IPS DF 6.9 (cell line): ENCODE results near the gene ATP2C1.

Experiments
- DNase-seq: peaks from one replicate; pipeline ENCODE4 v3.0.0-alpha.2; 2013; ENCODE audit warnings: low read depth, low spot score
- H3K27ac ChIP-seq: one replicate; pipeline ENCODE4 v1.5.1; 2013; ENCODE audit warnings: low read length, control low read depth
- H3K27me3 ChIP-seq: 2 replicates; pipeline ENCODE4 v1.6.1; 2013; ENCODE audit warnings: mild to moderate bottlenecking, low read length; ENCODE audit not compliant: control insufficient read depth, insufficient read depth
- H3K36me3 ChIP-seq: 2 replicates; pipeline ENCODE4 v1.6.1; 2013; ENCODE audit warnings: low read length; ENCODE audit not compliant: control insufficient read depth, insufficient read depth
- H3K4me1 ChIP-seq: 2 replicates; pipeline ENCODE4 v1.6.1; 2013; ENCODE audit warnings: low read length; ENCODE audit not compliant: control insufficient read depth, insufficient read depth
- H3K4me3 ChIP-seq: 2 replicates; pipeline ENCODE4 v1.5.1; 2013; ENCODE audit warnings: mild to moderate bottlenecking, low read length
- H3K9me3 ChIP-seq: 2 replicates; pipeline ENCODE4 v1.6.1; 2013; ENCODE audit warnings: low read length, inconsistent platforms; ENCODE audit not compliant: control insufficient read depth, insufficient read depth
- WGBS: extraction: QIAGEN DNeasy Blood & Tissue Kit; methylation state at CpG from one replicate; pipeline ENCODE4 v1.1.7; 2013; ENCODE audit warnings: mixed read lengths, missing lambda C conversion rate; ENCODE audit not compliant: insufficient read length, insufficient coverage; 5-methylcytosine and 5-hydroxymethylcytosine counted together

Gene ATP2C1

GRCh38 chr3:130935761-130936492 is 42.0 kb downstream of the ATP2C1 start:
- WGBS = 100% methylated on average over 1 of the region's 4 CpGs
- no peak overlapping the region for H3K27ac ChIP-seq
- DNase-seq = no peak
- no peaks in the 10 kb centered on the region for H3K4me1 ChIP-seq
- H3K4me3 ChIP-seq = no peak overlapping the region
- no peaks in the 10 kb centered on the region for H3K9me3 ChIP-seq
- H3K27me3 ChIP-seq = no peaks in the 10 kb centered on the region
- no peaks in the 10 kb centered on the region for H3K36me3 ChIP-seq

- no peaks in the 10 kb centered on the region for H3K9me3 ChIP-seq
- H3K4me1 ChIP-seq = no peaks in the 10 kb centered on the region; the same call in 1 of the 2 replicates
- H3K27ac ChIP-seq = no peak overlapping the region
- no peak for DNase-seq
- H3K4me3 ChIP-seq = no peak overlapping the region
- no peaks in the 10 kb centered on the region for H3K27me3 ChIP-seq
- H3K36me3 ChIP-seq = peaks cover 3% of the 10 kb centered on the region; the same call in 1 of the 2 replicates
Observed at GRCh38 chr3:130939753-130940152, 45.9 kb downstream of the ATP2C1 start.

DNA sequence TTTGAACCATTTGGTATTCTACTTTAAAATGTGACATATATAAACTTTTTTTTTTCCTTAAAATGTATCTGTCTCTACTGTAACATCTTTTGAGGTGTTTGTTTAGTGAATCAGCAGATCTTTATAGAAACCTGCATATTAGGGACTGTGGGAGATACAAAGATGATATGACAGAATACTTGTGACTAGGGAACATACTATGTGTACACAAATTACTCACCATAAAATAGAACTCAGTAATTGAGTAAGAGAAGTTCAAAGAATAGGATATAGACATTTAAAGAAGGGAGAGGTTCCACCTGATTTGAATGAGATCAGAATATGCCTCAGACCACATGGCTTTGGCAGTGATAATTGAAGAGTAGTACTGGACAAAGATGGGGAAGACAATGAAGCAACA is 47.9 kb downstream of the ATP2C1 start:
- Histone ChIP-seq H3K27ac (no peak overlapping the region), H3K9me3 (no peaks in the 10 kb centered on the region), H3K4me3 (no peak overlapping the region), H3K27me3 (no peaks in the 10 kb centered on the region), H3K36me3 (peaks cover 3% of the 10 kb centered on the region; the same call in 1 of the 2 replicates), H3K4me1 (no peaks in the 10 kb centered on the region; the same call in 1 of the 2 replicates)
- DNase-seq = no peak

- Histone ChIP-seq H3K4me1 (no peaks in the 10 kb centered on the region), H3K4me3 (no peak overlapping the region), H3K36me3 (peaks cover 2% of the 10 kb centered on the region; the same call in 1 of the 2 replicates), H3K27me3 (no peaks in the 10 kb centered on the region), H3K27ac (no peak overlapping the region), H3K9me3 (no peaks in the 10 kb centered on the region)
- no peak for DNase-seq
- WGBS = no CpG with 5 or more reads among the region's 3 CpGs
Observed at GRCh38 chr3:130946882-130947281, 53.0 kb downstream of the ATP2C1 start.

- Histone ChIP-seq H3K4me1 (no peaks in the 10 kb centered on the region), H3K27ac (no peak overlapping the region), H3K27me3 (no peaks in the 10 kb centered on the region), H3K9me3 (no peaks in the 10 kb centered on the region), H3K36me3 (no peaks in the 10 kb centered on the region), H3K4me3 (no peak overlapping the region)
- no peak for DNase-seq
- no CpG with 5 or more reads among the region's 2 CpGs for WGBS
Observed at GRCh38 chr3:130948001-130948773, 54.3 kb downstream of the ATP2C1 start.

- no peak for DNase-seq
- H3K4me1 ChIP-seq = no peaks in the 10 kb centered on the region
- H3K4me3 ChIP-seq = no peak overlapping the region
- no peak overlapping the region for H3K27ac ChIP-seq
- H3K9me3 ChIP-seq = no peaks in the 10 kb centered on the region
- no CpG with 5 or more reads among the region's 3 CpGs for WGBS
- no peaks in the 10 kb centered on the region for H3K36me3 ChIP-seq
- no peaks in the 10 kb centered on the region for H3K27me3 ChIP-seq
Observed at GRCh38 chr3:130948929-130949328, 55.0 kb downstream of the ATP2C1 start.

- Histone ChIP-seq H3K4me1 (no peaks in the 10 kb centered on the region), H3K9me3 (no peaks in the 10 kb centered on the region), H3K27ac (no peak overlapping the region), H3K4me3 (no peak overlapping the region), H3K36me3 (no peaks in the 10 kb centered on the region), H3K27me3 (no peaks in the 10 kb centered on the region)
- no CpG with 5 or more reads among the region's 2 CpGs for WGBS
- no peak for DNase-seq
Observed at GRCh38 chr3:130950124-130950523, 56.2 kb downstream of the ATP2C1 start.

DNA sequence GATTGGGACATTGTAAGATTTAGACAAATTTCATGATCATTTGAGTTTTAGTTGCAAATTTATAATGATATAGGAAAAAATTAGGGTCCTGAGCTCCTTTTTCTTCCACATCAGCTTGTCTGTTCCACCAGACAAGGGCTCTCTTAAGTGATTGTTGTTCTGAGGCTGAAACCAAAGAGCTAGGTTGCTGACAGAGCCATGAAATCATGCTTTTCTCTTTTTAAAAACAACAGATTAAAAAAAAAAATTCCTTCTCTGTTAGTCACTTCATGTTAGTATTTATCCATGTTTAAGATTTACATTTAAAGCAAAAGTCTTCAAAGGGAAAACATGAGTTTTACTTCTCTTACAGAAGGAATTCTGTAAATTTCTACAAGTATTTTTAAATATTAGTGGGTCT is 56.8 kb downstream of the ATP2C1 start:
- Histone ChIP-seq H3K4me1 (no peaks in the 10 kb centered on the region), H3K4me3 (no peak overlapping the region), H3K27me3 (no peaks in the 10 kb centered on the region), H3K36me3 (no peaks in the 10 kb centered on the region), H3K9me3 (no peaks in the 10 kb centered on the region), H3K27ac (no peak overlapping the region)
- DNase-seq = no peak

GRCh38 chr3:130955481-130955880 is 61.6 kb downstream of the ATP2C1 start:
- Histone ChIP-seq H3K27ac (no peak overlapping the region), H3K27me3 (no peaks in the 10 kb centered on the region), H3K36me3 (no peaks in the 10 kb centered on the region), H3K4me3 (no peak overlapping the region), H3K4me1 (no peaks in the 10 kb centered on the region), H3K9me3 (no peaks in the 10 kb centered on the region)
- no CpG with 5 or more reads among the region's 5 CpGs for WGBS
- DNase-seq = no peak

- Histone ChIP-seq H3K27me3 (no peaks in the 10 kb centered on the region), H3K4me3 (no peak overlapping the region), H3K36me3 (no peaks in the 10 kb centered on the region), H3K4me1 (no peaks in the 10 kb centered on the region), H3K9me3 (no peaks in the 10 kb centered on the region), H3K27ac (no peak overlapping the region)
- WGBS = no CpG with 5 or more reads among the region's 1 CpG
- DNase-seq = no peak
Observed at GRCh38 chr3:130956281-130956680, 62.4 kb downstream of the ATP2C1 start.

- WGBS = no CpG with 5 or more reads among the region's 3 CpGs
- Histone ChIP-seq H3K9me3 (no peaks in the 10 kb centered on the region), H3K36me3 (no peaks in the 10 kb centered on the region), H3K27me3 (no peaks in the 10 kb centered on the region), H3K4me3 (no peak overlapping the region), H3K4me1 (no peaks in the 10 kb centered on the region), H3K27ac (no peak overlapping the region)
- no peak for DNase-seq
Observed at GRCh38 chr3:130956721-130957120, 62.8 kb downstream of the ATP2C1 start.
